H1 (cell line): ENCODE data around the gene ASTN2. TPM values are rescaled to one million over a fixed set of nuclear protein-coding genes. Genes with fewer than 3 reads are reported as not detected.

Experiments
- BRCA1 ChIP-seq: IDR thresholded peaks from 2 replicates; pipeline ENCODE4 v1.6.1; 2012; ENCODE audit warnings: low read depth, low read length, improper control_type of control experiment
- PHF8 ChIP-seq: fragments of 200-600 bp; sonication (generic); conservative IDR thresholded peaks from 2 replicates; pipeline ENCODE4 v1.7.1; 2012; ENCODE audit warnings: low read depth, mild to moderate bottlenecking, inconsistent platforms, low read length, moderate library complexity
- SP2 ChIP-seq: IDR thresholded peaks from 2 replicates; pipeline ENCODE4 v1.6.1; 2012; ENCODE audit warnings: mild to moderate bottlenecking, low read length, inconsistent platforms
- polyA plus RNA-seq, 7 experiments: library from polyadenylated mRNA; depleted of rRNA in 3 of 7; stranded (reverse) in 5 of 7; unstranded in 2 of 7; fragments of >200 nt in 5 of 7; fragments of 200-250 nt in 2 of 7; gene quantifications; 1 replicate in 5 of 7; 2 replicates in 1 of 7; 4 replicates in 1 of 7; pipeline versions ENCODE4 v1.2.1 to v1.2.3, GENCODE V29; 2011 to 2013; ENCODE audit warnings: missing spikeins in 2 of 7, mixed read lengths in 2 of 7
- total RNA-seq: library from RNA; stranded (reverse); fragmentation: NEBNext Ultra II Directional; extraction: Animal tissue kit (Norgen Biotek cat#: 25700); gene quantifications from 2 replicates; pipeline ENCODE4 v1.2.1, GENCODE V29; 2021

The ASTN2 gene
- total and polyA plus RNA-seq, 2 of the 8 experiments (the other 6 are each of a cell fraction or from before 2014, with no cell fraction given), result 8.2 to 13.7 TPM

DNA sequence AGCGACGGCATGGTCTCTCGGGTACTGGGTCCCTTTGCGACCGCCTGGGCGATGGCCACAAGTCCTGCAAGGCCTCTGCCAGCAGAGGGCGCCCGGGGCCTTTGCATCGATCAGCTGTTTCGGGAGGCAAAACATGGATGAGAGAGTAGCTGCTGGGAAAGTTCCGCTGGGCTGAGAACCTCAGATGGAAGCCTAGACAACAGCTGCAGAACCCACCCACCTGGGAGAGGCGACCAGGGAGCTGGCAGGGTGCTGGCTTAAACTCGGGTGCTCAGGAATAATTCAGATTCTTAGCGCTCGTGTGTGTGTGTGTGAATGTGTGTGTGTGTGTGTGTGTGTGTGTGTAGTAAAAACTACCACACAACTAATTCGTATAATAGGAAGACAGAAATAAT is 677.7 kb downstream of the ASTN2 start (continued):
- TF ChIP-seq BRCA1 (peak; percentile 25; the same call in 1 of the 2 replicates), PHF8 (no peak), SP2 (no peak)
